Ascending aorta (tissue), 2 donors: ENCODE measurements around the gene APBB2. TPM values are rescaled to one million over a fixed set of nuclear protein-coding genes. Genes with fewer than 3 reads are reported as not detected.

Experiments used
- DNase-seq, 2 donors: peaks; one replicate each; pipeline ENCODE4 v3.0.0-alpha.2; 2019; ENCODE audit warnings: low spot score in 2 of 2
- H3K27ac ChIP-seq, 2 donors: fragments of 200-600 bp; sonication (generic); one replicate each; pipeline ENCODE4 v1.5.1; 2016 to 2017; ENCODE audit warnings: mild to moderate bottlenecking in 1 of 2
- H3K27me3 ChIP-seq: fragments of 200-600 bp; sonication (generic); one replicate; pipeline ENCODE4 v1.5.1; 2017
- H3K36me3 ChIP-seq, 2 donors: fragments of 200-600 bp; sonication (generic); one replicate each; pipeline ENCODE4 v1.5.1; 2016
- H3K4me1 ChIP-seq, 2 donors: fragments of 200-600 bp; sonication (generic); one replicate each; pipeline ENCODE4 v1.5.1; 2016 to 2017; ENCODE audit warnings: mild to moderate bottlenecking in 1 of 2
- H3K4me3 ChIP-seq, 2 donors: fragments of 200-600 bp; sonication (generic); one replicate each; pipeline ENCODE4 v1.5.1; 2016 to 2017; ENCODE audit warnings: mild to moderate bottlenecking in 1 of 2
- H3K9me3 ChIP-seq, 2 donors: fragments of 200-600 bp; sonication (generic); one replicate each; pipeline ENCODE4 v1.5.1; 2016
- intact Hi-C: fragments of 100-400 bp; cut with DNase I; formaldehyde crosslinking; loops from one replicate; pipeline ENCODE4 v1.15.1; 2023
- total RNA-seq: library from RNA; depleted of rRNA; stranded (reverse); fragments of >200 nt; gene quantifications from one replicate; pipeline ENCODE4 v1.1.0, GENCODE V29; 2016
- TF ChIP-seq, protein P1 (sequence below), 3 experiments: fragments of 200-600 bp in 2 of 3; fragments of 450-650 bp in 1 of 3; sonication (generic) in 2 of 3; IDR thresholded peaks; one replicate each; pipeline ENCODE4 v1.5.1; 2016 to 2019; ENCODE audit warnings: antibody characterized with exemption in 3 of 3, mild to moderate bottlenecking in 1 of 3, moderate library complexity in 1 of 3

APBB2 gene
- total RNA-seq, 1 donor from 2014 or later, result 51.4 TPM

DNA sequence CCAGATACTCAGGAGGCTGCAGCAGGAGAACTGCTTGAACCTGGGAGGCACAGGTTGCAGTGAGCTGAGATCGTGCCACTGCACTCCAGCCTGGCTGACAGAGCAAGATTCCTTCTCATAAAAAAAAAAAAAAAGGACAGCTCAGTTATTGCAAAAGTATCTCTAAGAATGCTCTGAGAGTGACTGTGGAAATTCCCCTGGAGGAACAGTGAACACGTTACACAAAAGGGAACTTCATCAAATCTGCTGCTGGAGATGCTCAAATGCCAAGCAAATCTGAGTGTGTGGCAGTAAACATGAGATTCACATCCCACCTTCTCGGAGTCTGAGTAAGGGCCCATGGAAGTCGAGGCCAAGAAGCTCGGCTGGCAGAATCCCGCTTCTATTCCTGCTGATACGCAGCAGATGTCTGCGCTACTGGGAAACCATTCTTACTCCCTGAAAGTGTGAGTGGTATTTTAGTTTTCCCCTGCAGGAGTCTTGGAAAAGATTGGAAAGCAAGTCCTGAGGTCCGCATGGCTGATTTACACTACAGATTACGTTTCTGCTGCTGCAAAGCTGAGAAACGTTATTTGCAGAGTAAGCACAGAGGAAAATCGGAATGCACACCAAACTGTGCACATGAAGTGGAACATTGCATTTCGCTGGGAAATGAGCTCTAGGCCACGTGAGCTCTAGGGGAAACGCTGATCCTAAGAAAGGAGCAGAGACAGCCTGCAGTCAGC is 301.7 kb downstream of the APBB2 start:
- Histone ChIP-seq H3K4me3 (no peak overlapping the region), H3K9me3 (no peaks in the 10 kb centered on the region), H3K36me3 (no peaks in the 10 kb centered on the region), H3K27ac (peak overlapping the region in 1 of 2 donors; percentile 7), H3K4me1 (peaks cover 19 to 54% of the 10 kb centered on the region in 2 donors), H3K27me3 (no peaks in the 10 kb centered on the region)
- no peak for DNase-seq
- TF ChIP-seq, protein P1, sequence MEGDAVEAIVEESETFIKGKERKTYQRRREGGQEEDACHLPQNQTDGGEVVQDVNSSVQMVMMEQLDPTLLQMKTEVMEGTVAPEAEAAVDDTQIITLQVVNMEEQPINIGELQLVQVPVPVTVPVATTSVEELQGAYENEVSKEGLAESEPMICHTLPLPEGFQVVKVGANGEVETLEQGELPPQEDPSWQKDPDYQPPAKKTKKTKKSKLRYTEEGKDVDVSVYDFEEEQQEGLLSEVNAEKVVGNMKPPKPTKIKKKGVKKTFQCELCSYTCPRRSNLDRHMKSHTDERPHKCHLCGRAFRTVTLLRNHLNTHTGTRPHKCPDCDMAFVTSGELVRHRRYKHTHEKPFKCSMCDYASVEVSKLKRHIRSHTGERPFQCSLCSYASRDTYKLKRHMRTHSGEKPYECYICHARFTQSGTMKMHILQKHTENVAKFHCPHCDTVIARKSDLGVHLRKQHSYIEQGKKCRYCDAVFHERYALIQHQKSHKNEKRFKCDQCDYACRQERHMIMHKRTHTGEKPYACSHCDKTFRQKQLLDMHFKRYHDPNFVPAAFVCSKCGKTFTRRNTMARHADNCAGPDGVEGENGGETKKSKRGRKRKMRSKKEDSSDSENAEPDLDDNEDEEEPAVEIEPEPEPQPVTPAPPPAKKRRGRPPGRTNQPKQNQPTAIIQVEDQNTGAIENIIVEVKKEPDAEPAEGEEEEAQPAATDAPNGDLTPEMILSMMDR (IDR thresholded peaks at IDR 0.05), result no peak
- intact Hi-C loops, result loop anchor here (10.0 kb wide), 1 partner anchor 452 kb away; no protein-coding TSS in a partner anchor

DNA sequence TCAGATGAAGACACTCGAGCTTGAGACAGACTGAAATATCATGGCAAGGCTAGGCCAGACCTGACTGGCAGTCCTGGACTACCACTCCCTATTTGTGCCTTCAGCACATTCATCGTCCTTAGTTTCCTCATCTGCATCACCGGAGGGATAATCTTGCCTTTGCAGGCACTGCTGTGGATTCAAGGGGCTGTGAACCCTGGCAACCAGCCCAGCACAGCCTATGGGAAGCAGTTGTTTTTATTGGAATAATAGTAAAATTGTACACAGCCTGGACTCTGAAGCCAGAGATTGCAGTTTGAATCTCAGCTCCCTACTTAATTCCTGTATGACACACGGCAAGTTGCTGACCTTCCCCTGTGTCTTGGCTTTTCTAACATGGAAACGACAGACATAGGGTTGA is 303.6 kb downstream of the APBB2 start:
- Histone ChIP-seq H3K27me3 (no peaks in the 10 kb centered on the region), H3K9me3 (no peaks in the 10 kb centered on the region), H3K27ac (peak overlapping the region; percentile 79 to 91), H3K36me3 (peaks cover 0 to under 1% of the 10 kb centered on the region in 2 donors), H3K4me3 (no peak overlapping the region), H3K4me1 (peaks cover 19 to 35% of the 10 kb centered on the region in 2 donors)
- intact Hi-C loops, result loop anchor here (10.0 kb wide), 1 partner anchor 454 kb away; no protein-coding TSS in a partner anchor
- TF ChIP-seq, protein P1 (IDR thresholded peaks at IDR 0.05), result no peak
- no peak for DNase-seq

DNA sequence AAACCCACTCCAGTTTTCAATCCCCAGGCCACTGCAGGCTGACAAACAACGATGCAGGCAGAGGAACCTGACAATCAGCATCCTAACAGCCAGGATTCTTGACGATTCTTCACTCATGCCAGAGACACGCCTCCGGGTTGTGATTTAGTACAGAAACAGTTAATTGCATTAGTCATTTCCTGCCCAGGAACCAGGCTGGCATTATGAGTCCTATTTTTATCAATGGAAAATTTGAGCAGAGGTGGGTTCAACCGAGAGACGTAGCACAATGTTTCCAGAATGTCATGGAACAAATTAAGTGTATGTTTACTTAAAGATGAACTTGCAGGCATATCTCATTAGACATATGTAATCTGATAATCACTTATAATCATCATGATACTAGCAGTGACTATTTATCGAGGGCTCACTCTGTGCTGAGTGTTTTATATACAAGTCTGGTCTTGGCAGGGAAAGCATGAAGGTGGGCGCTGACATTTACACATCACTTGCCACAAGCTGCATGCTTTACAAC is 304.9 kb downstream of the APBB2 start:
- H3K9me3 ChIP-seq, result no peaks in the 10 kb centered on the region
- H3K4me1 ChIP-seq, result peaks cover 12 to 25% of the 10 kb centered on the region in 2 donors
- H3K36me3 ChIP-seq, result peaks cover 0 to 6% of the 10 kb centered on the region in 2 donors
- H3K4me3 ChIP-seq, result peak overlapping the region in 1 of 2 donors; percentile 4
- peak in 1 of 2 donors; percentile 86 for DNase-seq
- peak overlapping the region; percentile 79 to 91 for H3K27ac ChIP-seq
- H3K27me3 ChIP-seq, result no peaks in the 10 kb centered on the region
- intact Hi-C loops, result loop anchor here (1.0 kb wide), 2 partner anchors 9 to 305 kb away; partner anchors contain the start of gene APBB2
- TF ChIP-seq, protein P1 (IDR thresholded peaks at IDR 0.05), result no peak

DNA sequence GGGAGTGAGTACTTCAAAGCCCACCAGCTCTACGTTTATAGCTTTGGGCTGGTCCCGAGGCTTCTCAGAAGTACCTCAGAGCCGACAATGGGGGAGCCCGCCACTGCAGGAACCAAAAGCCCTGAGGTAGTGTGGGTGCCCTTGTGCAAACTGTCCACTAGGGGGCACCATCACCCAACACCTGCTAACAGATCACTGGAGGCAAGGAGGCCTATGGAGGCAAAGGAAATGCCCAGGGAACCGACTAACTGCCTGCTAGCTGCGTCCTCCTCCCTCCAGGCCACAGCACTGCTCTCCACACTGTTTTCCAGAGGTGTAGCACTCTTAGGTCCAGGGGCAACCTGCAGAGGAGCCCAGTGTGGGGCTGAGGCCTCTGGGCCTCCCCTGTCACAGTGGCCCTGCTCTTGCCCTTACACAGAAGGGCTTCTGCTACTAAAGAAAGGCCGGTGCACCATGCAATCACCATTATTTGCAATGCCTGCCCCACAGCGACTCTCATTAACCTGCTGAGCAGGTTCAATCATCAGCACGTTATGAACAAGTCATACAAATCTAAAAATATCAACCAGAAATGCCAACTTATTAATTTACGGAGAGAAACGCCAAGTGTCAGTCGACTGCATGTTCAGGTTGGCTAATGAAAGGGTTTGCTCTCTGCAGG is 305.5 kb downstream of the APBB2 start:
- peak; percentile 26 to 90 for DNase-seq
- Histone ChIP-seq H3K27me3 (no peaks in the 10 kb centered on the region), H3K9me3 (no peaks in the 10 kb centered on the region), H3K36me3 (peaks cover 0 to 6% of the 10 kb centered on the region in 2 donors), H3K4me3 (peak overlapping the region in 1 of 2 donors; percentile 4), H3K27ac (peak overlapping the region; percentile 79 to 91), H3K4me1 (peaks cover 12 to 25% of the 10 kb centered on the region in 2 donors)
- intact Hi-C loops, result loop anchor here (1.0 kb wide), 3 partner anchors 9 to 305 kb away; partner anchors contain the start of gene APBB2
- TF ChIP-seq, protein P1 (IDR thresholded peaks at IDR 0.05), result peak; percentile 92 to 94 (median 92)

DNA sequence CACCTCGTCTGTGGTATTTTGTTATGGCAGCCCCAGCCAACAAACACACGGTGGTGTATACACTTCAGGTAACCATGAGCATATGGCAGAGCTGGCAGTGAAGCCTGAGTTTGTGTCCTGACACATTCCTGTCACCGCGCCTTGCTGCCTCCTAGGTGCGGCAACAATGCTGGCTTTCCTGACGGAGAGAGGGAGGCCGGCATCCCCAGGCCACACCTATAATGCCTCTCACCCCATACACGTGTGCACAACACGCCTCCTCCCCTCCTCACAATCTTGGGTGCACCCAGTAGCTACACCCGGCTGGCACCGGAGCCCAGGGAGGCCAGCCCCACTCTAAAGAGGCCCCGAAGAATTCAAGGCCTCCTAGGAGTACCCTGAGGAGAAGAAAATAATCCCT is 306.0 kb downstream of the APBB2 start:
- H3K27ac ChIP-seq, result peak overlapping the region; percentile 79 to 91
- no peaks in the 10 kb centered on the region for H3K27me3 ChIP-seq
- intact Hi-C loops, result loop anchor here (1.0 kb wide), 1 partner anchor 16 kb away; no protein-coding TSS in a partner anchor
- DNase-seq, result no peak
- H3K4me3 ChIP-seq, result no peak overlapping the region
- peaks cover 2 to 6% of the 10 kb centered on the region in 2 donors for H3K36me3 ChIP-seq
- peaks cover 12 to 25% of the 10 kb centered on the region in 2 donors for H3K4me1 ChIP-seq
- TF ChIP-seq, protein P1 (IDR thresholded peaks at IDR 0.05), result no peak
- H3K9me3 ChIP-seq, result no peaks in the 10 kb centered on the region
